ENCODE results near the gene BOD1. TPM values are rescaled to one million over a fixed set of nuclear protein-coding genes. Genes with fewer than 3 reads are reported as not detected.
A peak's percentile ranks its signal among the peaks of the same experiment; 100 is the strongest.

Gene BOD1
- total and polyA plus RNA-seq, 9 donors = 72.2 to 99.6 (median 82.4) TPM

DNA sequence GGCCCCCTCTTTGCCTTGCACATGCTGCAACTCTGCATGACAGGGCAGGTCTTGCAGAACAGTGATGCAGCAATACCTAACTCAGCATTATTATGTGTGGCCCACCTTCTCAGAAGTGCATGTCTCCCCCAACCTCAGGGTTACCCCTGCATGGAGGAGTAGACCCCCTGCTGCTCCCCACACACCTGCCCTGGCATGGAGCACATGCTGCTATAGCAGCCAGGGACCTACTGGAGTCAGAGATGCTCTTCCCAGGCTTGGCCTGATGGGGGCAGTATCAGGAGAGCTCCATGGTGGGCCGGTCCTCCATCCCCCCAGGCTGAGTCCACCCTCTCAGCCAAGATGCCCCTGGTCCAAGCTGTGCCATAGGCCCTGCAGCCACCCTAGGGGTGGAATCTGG, 13.2 kb upstream of the BOD1 start:
- peaks cover 3% of the 10 kb centered on the region for H3K27me3 ChIP-seq (ENCODE audit: control insufficient read depth, insufficient read depth, low read length)
- no peak for DNase-seq
- WGBS (ENCODE audit: insufficient coverage) = no CpG with 5 or more reads among the region's 1 CpG
- no peaks in the 10 kb centered on the region for H3K36me3 ChIP-seq (ENCODE audit: control insufficient read depth, insufficient read depth, low read length)
- H3K4me1 ChIP-seq (ENCODE audit: control insufficient read depth, insufficient read depth, low read length) = peaks cover 22% of the 10 kb centered on the region
- H3K9me3 ChIP-seq (replicated peaks; ENCODE audit: control insufficient read depth, low read depth, low read length) = no peaks in the 10 kb centered on the region
- H3K27ac ChIP-seq (ENCODE audit: low read length) = no peak overlapping the region
- no peak overlapping the region for H3K4me3 ChIP-seq (ENCODE audit: low read length)

DNA sequence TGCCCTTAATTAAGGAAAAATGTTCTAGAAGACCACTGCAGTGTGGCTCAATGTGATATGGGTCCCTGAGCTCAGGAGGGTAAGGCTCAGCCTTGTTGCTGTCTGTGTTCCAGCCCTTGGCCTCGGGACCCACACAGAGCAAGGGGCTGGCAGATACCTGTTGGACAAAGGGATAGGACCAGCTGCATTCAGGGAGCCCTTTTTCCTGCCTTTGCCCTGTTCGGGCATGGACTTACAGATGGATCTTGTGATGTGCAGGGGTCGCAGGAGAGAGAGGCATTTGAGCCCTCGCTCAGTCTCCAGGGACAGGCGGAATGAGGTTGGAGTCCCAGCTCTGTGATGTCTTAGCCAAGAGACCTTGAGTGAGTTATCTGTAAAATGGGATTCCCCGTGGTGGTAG, 12.1 kb upstream of the BOD1 start:
- WGBS (ENCODE audit: insufficient coverage) = 69% methylated on average over 6 of the region's 6 CpGs
- no peak for DNase-seq
- no peak overlapping the region for H3K4me3 ChIP-seq (ENCODE audit: low read length)
- H3K27me3 ChIP-seq (ENCODE audit: control insufficient read depth, insufficient read depth, low read length) = peaks cover 3% of the 10 kb centered on the region
- peaks cover 22% of the 10 kb centered on the region for H3K4me1 ChIP-seq (ENCODE audit: control insufficient read depth, insufficient read depth, low read length)
- H3K9me3 ChIP-seq (replicated peaks; ENCODE audit: control insufficient read depth, low read depth, low read length) = no peaks in the 10 kb centered on the region
- H3K36me3 ChIP-seq (ENCODE audit: control insufficient read depth, insufficient read depth, low read length) = no peaks in the 10 kb centered on the region
- H3K27ac ChIP-seq (ENCODE audit: low read length) = no peak overlapping the region

DNA sequence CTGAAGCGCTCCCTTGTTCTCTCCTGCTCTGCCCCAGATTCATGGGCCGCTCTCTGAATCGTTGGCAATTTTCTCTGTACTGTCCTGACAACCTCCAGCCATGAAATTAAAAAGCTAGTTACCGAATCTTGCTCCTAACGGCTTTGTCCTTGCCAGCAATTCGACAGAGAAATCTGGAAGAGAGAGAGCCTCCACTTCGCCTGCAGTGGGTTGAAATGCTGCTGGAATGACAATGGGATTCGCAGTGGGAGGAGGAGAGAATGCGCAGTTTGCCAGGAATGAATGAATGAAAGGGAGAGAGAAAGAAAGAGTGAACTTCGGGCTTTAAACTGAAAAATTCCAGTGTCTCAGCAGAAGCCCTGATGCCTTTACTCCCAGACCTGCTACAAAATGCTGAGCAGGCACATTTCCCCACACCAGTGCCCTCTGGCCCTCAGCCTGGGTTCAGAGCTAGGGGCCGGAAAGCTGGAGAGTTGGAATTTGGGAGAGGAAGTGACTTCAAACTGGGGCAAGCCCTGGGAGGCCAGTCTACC, 11.5 kb upstream of the BOD1 start:
- H3K4me1 ChIP-seq (ENCODE audit: control insufficient read depth, insufficient read depth, low read length) = peaks cover 22% of the 10 kb centered on the region
- no peak overlapping the region for H3K27ac ChIP-seq (ENCODE audit: low read length)
- 16% methylated on average over 6 of the region's 11 CpGs for WGBS (ENCODE audit: insufficient coverage)
- no peaks in the 10 kb centered on the region for H3K9me3 ChIP-seq (replicated peaks; ENCODE audit: control insufficient read depth, low read depth, low read length)
- no peak overlapping the region for H3K4me3 ChIP-seq (ENCODE audit: low read length)
- H3K27me3 ChIP-seq (ENCODE audit: control insufficient read depth, insufficient read depth, low read length) = peaks cover 3% of the 10 kb centered on the region
- DNase-seq = peak; percentile 49
- H3K36me3 ChIP-seq (ENCODE audit: control insufficient read depth, insufficient read depth, low read length) = no peaks in the 10 kb centered on the region

DNA sequence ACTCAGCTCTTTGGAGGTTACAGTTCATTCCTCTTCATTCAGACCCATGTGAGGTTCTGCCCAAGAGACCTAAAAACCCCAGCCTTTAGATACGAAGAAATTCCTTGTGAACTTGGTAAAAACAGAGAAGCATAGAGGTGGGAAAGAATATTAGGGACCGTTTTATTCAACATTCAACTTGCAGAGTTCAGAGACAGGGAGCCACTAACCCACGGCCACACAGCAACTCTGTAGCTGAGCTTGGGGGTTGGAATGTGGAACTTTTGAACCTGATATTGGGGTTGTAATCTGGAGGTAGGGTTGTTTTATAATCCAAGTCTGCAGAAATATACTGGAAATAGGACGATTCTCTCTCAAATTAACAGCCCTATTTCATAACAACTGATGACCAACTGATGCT, 10.8 kb upstream of the BOD1 start:
- 72% methylated on average over 2 of the region's 4 CpGs for WGBS (ENCODE audit: insufficient coverage)
- Histone ChIP-seq H3K9me3 (replicated peaks; ENCODE audit: control insufficient read depth, low read depth, low read length) (no peaks in the 10 kb centered on the region), H3K36me3 (ENCODE audit: control insufficient read depth, insufficient read depth, low read length) (no peaks in the 10 kb centered on the region), H3K27ac (ENCODE audit: low read length) (no peak overlapping the region), H3K4me3 (ENCODE audit: low read length) (no peak overlapping the region), H3K4me1 (ENCODE audit: control insufficient read depth, insufficient read depth, low read length) (peaks cover 22% of the 10 kb centered on the region), H3K27me3 (ENCODE audit: control insufficient read depth, insufficient read depth, low read length) (peaks cover 3% of the 10 kb centered on the region)
- DNase-seq = no peak

DNA sequence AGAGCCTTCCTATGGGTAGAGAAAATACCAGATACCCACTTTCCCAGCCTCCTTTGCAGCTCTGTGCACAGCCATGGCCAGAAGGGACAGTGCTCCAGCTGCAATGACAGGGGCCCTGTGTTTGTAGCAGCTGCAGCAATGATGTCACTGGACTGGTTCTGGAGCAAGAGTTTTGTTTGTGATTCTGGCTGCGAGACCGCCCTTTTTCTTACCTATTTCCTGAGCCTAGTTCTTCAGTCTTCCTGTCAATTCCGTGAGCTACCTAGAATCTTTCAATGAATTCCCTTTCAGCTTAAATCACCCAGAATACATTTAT, 10.0 kb upstream of the BOD1 start:
- Histone ChIP-seq H3K4me1 (ENCODE audit: control insufficient read depth, insufficient read depth, low read length) (peaks cover 22% of the 10 kb centered on the region), H3K36me3 (ENCODE audit: control insufficient read depth, insufficient read depth, low read length) (no peaks in the 10 kb centered on the region), H3K27ac (ENCODE audit: low read length) (no peak overlapping the region), H3K9me3 (replicated peaks; ENCODE audit: control insufficient read depth, low read depth, low read length) (no peaks in the 10 kb centered on the region), H3K27me3 (ENCODE audit: control insufficient read depth, insufficient read depth, low read length) (peaks cover 3% of the 10 kb centered on the region), H3K4me3 (ENCODE audit: low read length) (no peak overlapping the region)
- no peak for DNase-seq
- WGBS (ENCODE audit: insufficient coverage) = no CpG with 5 or more reads among the region's 3 CpGs

DNA sequence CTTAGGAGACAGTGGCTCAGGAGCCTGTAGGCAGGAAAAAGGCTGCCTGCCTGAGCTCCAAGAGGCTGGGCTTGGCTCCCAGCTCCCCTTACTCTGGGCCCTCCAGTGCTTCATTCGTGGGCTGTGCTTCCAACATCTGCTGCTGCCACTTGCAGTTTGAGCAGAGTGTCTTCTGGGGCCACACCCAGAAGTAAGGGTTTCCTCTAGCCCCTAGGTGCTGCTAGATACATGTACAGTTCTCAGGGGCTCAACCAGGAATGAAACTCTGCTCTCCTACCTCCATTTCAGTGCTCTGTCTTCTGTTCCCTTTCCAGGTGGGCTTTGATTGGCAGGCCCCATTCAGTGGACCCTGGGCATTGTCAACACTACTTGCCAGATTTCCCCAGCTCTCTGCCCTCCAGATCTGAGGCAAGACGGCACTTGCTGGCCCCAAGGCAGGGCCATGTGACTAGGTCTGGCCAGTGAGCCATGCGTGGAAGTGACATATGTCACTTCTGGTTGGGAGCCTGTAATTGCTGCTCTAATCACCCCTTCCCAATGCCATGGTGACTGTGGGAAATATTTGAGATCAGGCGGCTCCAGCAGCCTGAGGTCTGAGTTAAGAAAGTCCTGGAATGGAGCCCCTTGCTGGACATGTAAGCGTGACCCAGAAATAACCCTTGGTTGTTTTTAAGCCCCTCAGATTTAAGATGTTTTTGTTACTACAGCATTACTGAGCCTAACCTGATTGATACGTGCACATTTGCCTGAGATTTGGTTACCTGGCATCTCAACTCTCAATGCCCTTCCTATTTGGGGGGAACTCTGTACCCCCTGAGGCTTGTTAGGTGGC, 9.4 kb upstream of the BOD1 start:
- DNase-seq = peak; percentile 62
- peak overlapping the region; percentile 8 for H3K27ac ChIP-seq (ENCODE audit: low read length)
- 50% methylated on average over 2 of the region's 6 CpGs for WGBS (ENCODE audit: insufficient coverage)
- H3K27me3 ChIP-seq (ENCODE audit: control insufficient read depth, insufficient read depth, low read length) = peaks cover 3% of the 10 kb centered on the region
- H3K4me3 ChIP-seq (ENCODE audit: low read length) = no peak overlapping the region
- no peaks in the 10 kb centered on the region for H3K36me3 ChIP-seq (ENCODE audit: control insufficient read depth, insufficient read depth, low read length)
- H3K9me3 ChIP-seq (replicated peaks; ENCODE audit: control insufficient read depth, low read depth, low read length) = no peaks in the 10 kb centered on the region
- peaks cover 22% of the 10 kb centered on the region for H3K4me1 ChIP-seq (ENCODE audit: control insufficient read depth, insufficient read depth, low read length)

DNA sequence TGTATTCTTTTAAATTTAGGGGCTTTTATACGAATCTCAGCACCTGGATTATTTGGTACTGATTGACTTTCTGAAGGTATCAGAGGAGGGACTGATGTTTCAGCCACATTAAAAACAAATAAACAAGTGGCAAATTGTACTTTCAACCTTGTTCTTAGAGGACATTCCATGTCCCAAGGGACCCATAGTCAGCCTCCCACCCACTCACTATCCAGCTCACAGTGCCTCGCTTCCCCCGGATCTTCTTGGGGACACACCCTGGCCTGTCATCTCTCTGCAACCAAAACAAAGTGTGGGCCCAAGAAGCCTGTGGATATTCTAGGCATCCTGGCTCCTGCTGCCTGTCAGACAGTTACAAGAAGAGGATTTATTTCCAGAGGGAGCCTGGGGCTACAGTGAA, 8.8 kb upstream of the BOD1 start:
- Histone ChIP-seq H3K27ac (ENCODE audit: low read length) (peak overlapping the region; percentile 8), H3K4me3 (ENCODE audit: low read length) (no peak overlapping the region), H3K4me1 (ENCODE audit: control insufficient read depth, insufficient read depth, low read length) (peaks cover 22% of the 10 kb centered on the region), H3K36me3 (ENCODE audit: control insufficient read depth, insufficient read depth, low read length) (no peaks in the 10 kb centered on the region), H3K9me3 (replicated peaks; ENCODE audit: control insufficient read depth, low read depth, low read length) (no peaks in the 10 kb centered on the region), H3K27me3 (ENCODE audit: control insufficient read depth, insufficient read depth, low read length) (peaks cover 3% of the 10 kb centered on the region)
- no peak for DNase-seq
- no CpG with 5 or more reads among the region's 3 CpGs for WGBS (ENCODE audit: insufficient coverage)

DNA sequence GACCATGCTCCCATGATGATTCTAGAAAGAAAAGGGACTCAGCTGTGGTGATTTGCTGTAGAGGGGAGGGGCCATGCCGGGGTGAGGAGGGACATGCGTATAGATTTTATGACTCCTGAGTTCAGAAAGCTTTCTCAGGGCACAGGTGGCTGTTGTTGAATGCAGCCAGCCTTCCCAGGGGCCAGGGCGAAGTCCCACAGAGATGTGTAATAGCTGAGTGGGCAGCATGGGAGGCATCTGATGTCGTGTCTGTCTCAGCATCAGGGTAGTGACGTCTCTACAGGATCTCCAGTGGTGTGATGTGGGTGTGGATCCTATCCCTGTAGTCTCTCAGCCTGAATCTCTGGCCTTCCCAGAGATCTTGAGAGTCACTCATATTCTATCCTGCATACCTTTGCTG, 7.8 kb upstream of the BOD1 start:
- 93% methylated on average over 2 of the region's 5 CpGs for WGBS (ENCODE audit: insufficient coverage)
- no peak overlapping the region for H3K27ac ChIP-seq (ENCODE audit: low read length)
- H3K36me3 ChIP-seq (ENCODE audit: control insufficient read depth, insufficient read depth, low read length) = no peaks in the 10 kb centered on the region
- no peak overlapping the region for H3K4me3 ChIP-seq (ENCODE audit: low read length)
- H3K27me3 ChIP-seq (ENCODE audit: control insufficient read depth, insufficient read depth, low read length) = peaks cover 3% of the 10 kb centered on the region
- H3K4me1 ChIP-seq (ENCODE audit: control insufficient read depth, insufficient read depth, low read length) = peaks cover 22% of the 10 kb centered on the region
- DNase-seq = no peak
- H3K9me3 ChIP-seq (replicated peaks; ENCODE audit: control insufficient read depth, low read depth, low read length) = no peaks in the 10 kb centered on the region

DNA sequence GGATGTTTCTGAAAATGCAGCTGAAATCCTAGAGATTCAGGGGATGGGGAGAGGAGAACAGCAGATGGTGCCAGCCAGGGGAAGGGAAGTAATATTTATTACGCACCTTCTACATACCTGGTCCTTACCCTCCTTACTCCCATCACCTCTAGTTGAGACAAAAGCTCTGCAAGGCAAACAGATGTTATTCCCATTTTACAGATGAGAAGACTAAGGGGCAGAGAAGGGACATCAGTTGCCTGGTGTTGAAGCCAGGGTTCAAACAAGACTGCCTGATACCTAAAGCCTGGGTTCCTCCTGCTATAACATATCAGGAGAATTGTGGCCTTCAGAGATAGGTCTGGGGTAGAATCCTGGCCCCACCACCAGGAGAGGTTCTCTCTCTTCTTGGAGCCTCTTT, 7.3 kb upstream of the BOD1 start:
- Histone ChIP-seq H3K9me3 (replicated peaks; ENCODE audit: control insufficient read depth, low read depth, low read length) (no peaks in the 10 kb centered on the region), H3K4me3 (ENCODE audit: low read length) (no peak overlapping the region), H3K27ac (ENCODE audit: low read length) (no peak overlapping the region), H3K36me3 (ENCODE audit: control insufficient read depth, insufficient read depth, low read length) (no peaks in the 10 kb centered on the region), H3K4me1 (ENCODE audit: control insufficient read depth, insufficient read depth, low read length) (peaks cover 22% of the 10 kb centered on the region), H3K27me3 (ENCODE audit: control insufficient read depth, insufficient read depth, low read length) (peaks cover 3% of the 10 kb centered on the region)
- no peak for DNase-seq
- no CpG with 5 or more reads among the region's 1 CpG for WGBS (ENCODE audit: insufficient coverage)

DNA sequence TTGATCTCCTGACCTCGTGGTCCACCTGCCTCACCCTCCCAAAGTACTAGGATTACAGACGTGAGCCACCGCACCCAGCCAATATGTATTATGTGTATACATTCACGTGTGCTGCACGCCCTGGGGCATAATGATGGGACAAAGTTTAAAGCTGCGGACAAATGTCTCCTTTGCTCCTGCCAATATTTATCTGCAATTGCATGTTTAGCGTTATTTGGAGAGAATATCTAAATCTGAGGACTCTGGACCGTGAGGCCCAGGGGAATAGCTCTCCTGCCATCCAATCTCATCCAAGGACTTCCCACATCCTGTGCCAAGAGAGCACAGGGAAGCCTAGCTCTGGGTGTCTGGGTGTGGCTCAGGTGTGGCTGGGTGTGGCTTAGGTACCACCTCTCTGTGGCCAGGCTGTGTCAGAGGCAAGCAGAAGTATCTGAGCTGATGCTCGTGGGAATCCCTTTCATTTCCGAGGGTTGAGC, 6.9 kb upstream of the BOD1 start:
- H3K27me3 ChIP-seq (ENCODE audit: control insufficient read depth, insufficient read depth, low read length) = peaks cover 3% of the 10 kb centered on the region
- peaks cover 22% of the 10 kb centered on the region for H3K4me1 ChIP-seq (ENCODE audit: control insufficient read depth, insufficient read depth, low read length)
- H3K9me3 ChIP-seq (replicated peaks; ENCODE audit: control insufficient read depth, low read depth, low read length) = no peaks in the 10 kb centered on the region
- DNase-seq = no peak
- 83% methylated on average over 4 of the region's 10 CpGs for WGBS (ENCODE audit: insufficient coverage)
- no peak overlapping the region for H3K4me3 ChIP-seq (ENCODE audit: low read length)
- no peaks in the 10 kb centered on the region for H3K36me3 ChIP-seq (ENCODE audit: control insufficient read depth, insufficient read depth, low read length)
- H3K27ac ChIP-seq (ENCODE audit: low read length) = no peak overlapping the region
